HG03039 (cell line): ENCODE measurements around the gene SURF6.
"Not testable (repeated sequence)": the region's sequence is repeated elsewhere in the genome, so short reads cannot be mapped to it uniquely, and the experiment has no call there.

ENCODE experiments used
- ATAC-seq: cut with Tn5 transposase; IDR thresholded peaks from one replicate; pipeline ENCODE4 v1.9.1; 2021; ENCODE audit warnings: mild to moderate bottlenecking, moderate library complexity; ENCODE audit not compliant: unreplicated experiment

SURF6 gene

DNA sequence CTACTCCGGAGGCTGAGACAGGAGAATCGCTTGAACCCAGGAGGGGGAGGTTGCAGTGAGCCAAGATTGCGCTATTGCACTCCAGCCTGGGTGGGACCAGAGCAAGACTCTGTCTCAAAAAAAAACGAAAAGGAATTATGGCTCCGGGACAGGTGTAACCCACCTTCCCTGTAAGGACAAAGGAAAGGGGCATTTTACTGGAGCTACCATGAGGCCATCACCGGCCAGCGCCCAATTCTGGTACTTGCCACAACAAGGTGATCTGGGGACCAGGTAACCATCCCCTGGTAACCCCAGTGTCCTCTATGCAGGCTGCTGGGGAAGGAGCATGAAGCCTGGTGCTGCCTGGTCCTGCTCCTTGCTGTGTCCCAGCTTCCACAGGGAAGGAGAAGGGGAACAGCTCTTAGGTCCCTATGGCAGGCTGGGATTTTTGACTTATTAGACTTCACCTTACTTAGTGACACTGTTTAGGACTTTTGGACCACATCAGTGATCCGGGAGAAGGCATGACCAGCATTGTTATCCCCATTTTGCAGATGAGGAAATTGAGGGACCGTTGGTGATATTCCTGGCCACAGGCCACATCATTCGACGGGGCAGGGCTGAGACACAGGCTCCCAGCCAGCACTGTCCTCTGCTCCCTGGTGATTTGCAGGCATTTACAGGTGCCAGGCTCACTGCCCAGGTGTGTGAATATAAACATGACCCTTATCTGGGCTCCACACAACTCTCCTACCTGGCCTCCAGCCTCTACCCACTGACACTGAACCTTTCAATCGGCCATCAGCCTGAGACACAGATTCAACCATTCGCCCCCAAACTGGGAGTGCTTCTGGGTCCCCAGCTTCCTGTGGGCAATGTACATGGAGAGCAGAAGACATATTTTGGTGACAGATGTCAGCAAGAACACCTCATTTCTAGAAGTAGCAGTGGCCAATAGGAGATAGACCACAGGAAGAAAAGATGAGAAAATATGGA is 34.4 kb downstream of the SURF6 start:
- no peak for ATAC-seq

- not testable (repeated sequence) for ATAC-seq
These were observed 36.0 kb downstream of the SURF6 start for GRCh38 chr9:133299996-133300395.

DNA sequence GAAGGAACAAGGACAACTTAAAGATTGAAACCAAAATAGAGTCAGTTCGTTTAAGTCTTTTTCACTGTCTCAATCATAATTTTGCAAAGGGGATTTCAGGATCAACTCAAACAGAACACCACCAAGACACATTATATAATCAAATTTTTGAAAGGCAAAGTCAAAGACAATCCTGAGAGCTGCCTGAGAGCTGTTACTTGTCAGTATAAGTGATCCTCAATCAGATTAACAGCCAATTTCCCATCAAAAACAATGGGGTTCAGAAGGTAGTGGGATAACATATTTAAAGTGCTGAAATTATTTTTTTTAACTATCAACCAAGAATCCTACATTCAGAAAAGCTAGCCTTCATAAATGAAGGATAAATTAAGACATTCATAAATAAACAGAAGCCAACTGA is 41.7 kb downstream of the SURF6 start:
- no peak for ATAC-seq

GRCh38 chr9:133290751-133291302 is 45.2 kb downstream of the SURF6 start:
- no peak for ATAC-seq

DNA sequence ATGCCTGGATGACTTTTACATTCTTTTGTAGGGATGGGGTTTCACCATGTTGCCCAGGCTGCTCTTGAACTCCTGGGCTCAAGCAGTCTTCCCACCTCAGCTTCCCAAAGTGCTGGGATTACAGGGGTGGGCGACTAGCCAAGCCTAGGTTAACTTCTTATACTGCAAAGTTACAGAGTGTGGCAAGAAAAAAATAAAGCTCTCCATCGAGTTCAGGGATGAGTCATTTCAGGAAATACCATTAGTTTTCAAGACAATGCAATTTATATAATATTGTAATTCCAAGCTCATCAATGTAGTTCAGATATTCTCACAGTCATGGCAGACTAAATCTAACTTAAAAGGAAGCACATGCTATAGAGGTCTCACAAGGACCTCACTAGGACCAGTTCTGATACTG is 49.5 kb downstream of the SURF6 start:
- ATAC-seq: no peak

DNA sequence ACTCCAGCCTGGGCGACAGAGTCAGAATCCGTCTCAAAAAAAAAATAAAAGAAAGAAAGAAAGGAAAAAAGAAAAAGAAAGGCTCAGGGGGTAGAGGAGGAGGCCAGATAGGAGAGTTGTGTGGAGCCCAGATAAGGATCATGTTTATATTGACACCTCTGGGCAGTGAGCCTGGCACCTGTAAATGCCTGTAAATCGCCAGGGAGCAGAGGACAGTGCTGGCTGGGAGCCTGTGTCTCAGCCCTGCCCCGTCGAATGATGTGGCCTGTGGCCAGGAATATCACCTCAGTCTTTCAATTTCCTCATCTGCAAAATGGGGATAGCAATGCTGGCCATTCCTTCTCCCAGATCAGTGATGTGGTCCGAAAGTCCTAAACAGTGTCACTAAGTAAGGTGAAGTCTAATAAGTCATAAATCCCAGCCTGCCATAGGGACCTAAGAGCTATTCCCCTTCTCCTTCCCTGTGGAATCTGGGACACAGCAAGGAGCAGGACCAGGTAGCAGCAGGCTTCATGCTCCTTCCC is 50.7 kb downstream of the SURF6 start:
- no peak for ATAC-seq

- ATAC-seq: no peak
These were observed 51.6 kb downstream of the SURF6 start for GRCh38 chr9:133284362-133284761.

GRCh38 chr9:133283255-133284032 is 52.5 kb downstream of the SURF6 start:
- ATAC-seq: not testable (repeated sequence)

- no peak for ATAC-seq
These were observed 53.3 kb downstream of the SURF6 start for GRCh38 chr9:133282464-133283238.

DNA sequence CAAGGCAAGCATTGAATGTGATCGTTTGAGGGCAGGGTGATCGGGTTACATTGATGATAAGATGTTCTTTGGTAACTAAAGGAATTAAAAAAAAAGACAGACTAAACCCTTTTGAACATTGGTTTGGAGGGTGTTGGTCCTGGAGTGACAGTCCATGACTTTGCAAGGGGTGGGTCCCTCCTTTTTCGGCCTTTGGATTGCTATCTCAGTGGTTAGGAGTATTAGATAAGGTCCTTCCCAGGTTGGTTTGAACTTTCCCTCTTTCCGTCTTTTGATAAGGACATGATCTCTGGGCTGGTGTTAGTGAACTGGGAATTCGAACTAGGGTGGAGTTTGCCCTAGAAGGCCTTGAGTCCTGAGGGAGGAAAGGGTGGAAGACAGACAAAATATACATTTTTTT is 55.6 kb downstream of the SURF6 start:
- ATAC-seq: no peak
